A549 (cell line): ENCODE measurements around the gene DDR2. TPM values are rescaled to one million over a fixed set of nuclear protein-coding genes. Genes with fewer than 3 reads are reported as not detected.

ENCODE experiments used
- ATAC-seq, 2 experiments: fragments of 200-7000 bp in 1 of 2; fragments of >200 bp in 1 of 2; cut with Nextera tagmentation in 1 of 2; cut with Tn5 transposase in 1 of 2; 3 replicates each; pipeline versions ENCODE4 v1.8.0 to v1.9.1; 2018 to 2020; ENCODE audit warnings: mild to moderate bottlenecking in 1 of 2, moderate library complexity in 1 of 2
- CTCF ChIA-PET: fragments of 300-600 bp; sonication (Branson Sonifier 250); formaldehyde crosslinking; extraction: SDS; loops from one replicate; lab custom pipeline; 2021; ENCODE audit warnings: antibody characterized with exemption, inconsistent platforms; lab: Yijun Ruan, JAX
- POLR2A ChIA-PET: fragments of 350-600 bp; formaldehyde crosslinking; extraction: SDS; loops from one replicate; lab custom pipeline; 2021; ENCODE audit warnings: antibody characterized with exemption, inconsistent platforms; lab: Yijun Ruan, JAX
- DNase-seq, 2 experiments: peaks; one replicate each; pipeline versions ENCODE4 v3.0.0 to v3.0.0-alpha.2; 2011 to 2016; ENCODE audit warnings: low read depth in 1 of 2, low spot score in 1 of 2
- FAIRE-seq: peaks from 2 replicates; lab custom pipeline; 2011; peaks lifted over from hg19 to GRCh38; lab: Jason Lieb, UNC
- H3K27ac ChIP-seq, 2 experiments: fragments of >200 bp; sonication (Bioruptor Twin); formaldehyde crosslinking; 3 replicates each; pipeline ENCODE4 v1.5.1; 2016 to 2017
- H3K4me1 ChIP-seq: fragments of >200 bp; sonication (Bioruptor Twin); formaldehyde crosslinking; 3 replicates; pipeline ENCODE4 v1.6.1; 2016
- H3K4me2 ChIP-seq: fragments of >200 bp; sonication (Bioruptor Twin); formaldehyde crosslinking; 3 replicates; pipeline ENCODE4 v1.6.1; 2016
- H3K4me3 ChIP-seq: fragments of >200 bp; sonication (Bioruptor Twin); formaldehyde crosslinking; 3 replicates; pipeline ENCODE4 v1.5.1; 2016
- H3K9me3 ChIP-seq: fragments of >200 bp; sonication (Bioruptor Twin); formaldehyde crosslinking; 3 replicates; pipeline ENCODE4 v1.6.1; 2016
- ATOH8 ChIP-seq: fragments of 250-450 bp; sonication (Bioruptor Pico); IDR thresholded peaks from 2 replicates; pipeline ENCODE4 v1.5.0; 2020; ENCODE audit warnings: low read depth, mild to moderate bottlenecking, moderate library complexity
- CBX8 ChIP-seq: fragments of 200-600 bp; sonication (generic); IDR thresholded peaks from 2 replicates; pipeline ENCODE4 v1.6.1; 2016
- CHD2 ChIP-seq: fragments of 150-350 bp; IDR thresholded peaks from 2 replicates; pipeline ENCODE4 v1.6.1; 2014; ENCODE audit warnings: low read length; ENCODE audit not compliant: partially characterized antibody
- EP300 ChIP-seq, 2 experiments: fragments of >200 bp; sonication (Bioruptor Twin); formaldehyde crosslinking; IDR thresholded peaks; 2 replicates in 1 of 2; 3 replicates in 1 of 2; pipeline ENCODE4 v1.6.1; 2016 to 2017
- FOSL2 ChIP-seq, 2 experiments: fragments of 450-650 bp in 1 of 2; fragments of >200 bp in 1 of 2; sonication (Bioruptor Twin) in 1 of 2; formaldehyde crosslinking; IDR thresholded peaks; 2 replicates each; pipeline versions ENCODE4 v1.5.0 to v1.6.1; 2016 to 2020; ENCODE audit warnings: mild to moderate bottlenecking in 1 of 2, moderate library complexity in 1 of 2
- HMGXB4 ChIP-seq: fragments of 250-450 bp; sonication (Bioruptor Pico); IDR thresholded peaks from 2 replicates; pipeline ENCODE4 v1.5.0; 2021; ENCODE audit warnings: mild to moderate bottlenecking, moderate library complexity, borderline replicate concordance
- HOXB13 ChIP-seq: fragments of 250-450 bp; sonication (Bioruptor Pico); IDR thresholded peaks from 2 replicates; pipeline ENCODE4 v1.5.0; 2020; ENCODE audit warnings: low read depth, mild to moderate bottlenecking, moderate library complexity
- HOXB5 ChIP-seq: fragments of 250-450 bp; sonication (Bioruptor Pico); IDR thresholded peaks from 2 replicates; pipeline ENCODE4 v1.5.0; 2020; ENCODE audit warnings: mild to moderate bottlenecking, moderate library complexity
- JUNB ChIP-seq: fragments of >200 bp; sonication (Bioruptor Twin); formaldehyde crosslinking; IDR thresholded peaks from 2 replicates; pipeline ENCODE4 v1.6.1; 2016
- KDM1A ChIP-seq: fragments of 200-600 bp; sonication (generic); IDR thresholded peaks from 2 replicates; pipeline ENCODE4 v1.6.1; 2016; ENCODE audit warnings: low read depth, mild to moderate bottlenecking
- KDM5A ChIP-seq: fragments of 200-600 bp; sonication (generic); IDR thresholded peaks from 2 replicates; pipeline ENCODE4 v1.6.1; 2016; ENCODE audit warnings: antibody characterized with exemption, mild to moderate bottlenecking
- MAFK ChIP-seq: fragments of 450-650 bp; IDR thresholded peaks from 2 replicates; pipeline ENCODE4 v1.6.1; 2014; ENCODE audit not compliant: partially characterized antibody
- MAX ChIP-seq: IDR thresholded peaks from 2 replicates; pipeline ENCODE4 v1.6.1; 2012
- MYC ChIP-seq: IDR thresholded peaks from 2 replicates; pipeline ENCODE4 v1.6.1; 2012; ENCODE audit warnings: mild to moderate bottlenecking, inconsistent platforms, low read length, improper control_type of control experiment, borderline replicate concordance
- NFE2L2 ChIP-seq: fragments of 150-350 bp; conservative IDR thresholded peaks from 2 replicates; pipeline ENCODE4 v1.6.1; 2014; ENCODE audit warnings: low read length
- NPAS2 ChIP-seq: fragments of 250-450 bp; sonication (Bioruptor Pico); IDR thresholded peaks from 2 replicates; pipeline ENCODE4 v1.8.0; 2022; ENCODE audit warnings: mild to moderate bottlenecking, moderate library complexity, borderline replicate concordance
- NR3C1 ChIP-seq: fragments of >200 bp; sonication (Bioruptor Twin); formaldehyde crosslinking; IDR thresholded peaks from 3 replicates; pipeline ENCODE4 v1.6.1; 2017
- PBX3 ChIP-seq: IDR thresholded peaks from 2 replicates; pipeline ENCODE4 v1.6.1; 2012
- PHF8 ChIP-seq: fragments of 200-600 bp; sonication (generic); IDR thresholded peaks from 2 replicates; pipeline ENCODE4 v1.6.1; 2016; ENCODE audit warnings: low read depth, mild to moderate bottlenecking, antibody characterized with exemption, moderate library complexity, borderline replicate concordance
- POLR2AphosphoS2 ChIP-seq: conservative IDR thresholded peaks from 2 replicates; pipeline ENCODE4 v1.6.1; 2012; ENCODE audit warnings: low read length, improper control_type of control experiment, inconsistent platforms
- RAD21 ChIP-seq, 2 experiments: fragments of >200 bp in 1 of 2; sonication (Bioruptor Twin) in 1 of 2; formaldehyde crosslinking in 1 of 2; IDR thresholded peaks in 1 of 2; conservative IDR thresholded peaks in 1 of 2; 2 replicates in 1 of 2; 3 replicates in 1 of 2; pipeline ENCODE4 v1.6.1; 2012 to 2018; ENCODE audit warnings: inconsistent platforms in 1 of 2
- RCOR1 ChIP-seq: fragments of 150-350 bp; IDR thresholded peaks from 2 replicates; pipeline ENCODE4 v1.6.1; 2014; ENCODE audit warnings: antibody characterized with exemption, low read length, low read depth
- ZC3H11A ChIP-seq: fragments of 450-650 bp; IDR thresholded peaks from 2 replicates; pipeline ENCODE4 v1.6.1; 2014; ENCODE audit warnings: antibody characterized with exemption, mild to moderate bottlenecking
- ZNF302 ChIP-seq: fragments of 250-450 bp; sonication (Bioruptor Pico); IDR thresholded peaks from 2 replicates; pipeline ENCODE4 v1.9.0; 2021; ENCODE audit warnings: inconsistent platforms, mild to moderate bottlenecking, moderate library complexity
- ZSCAN20 ChIP-seq: fragments of 250-450 bp; sonication (Bioruptor Pico); IDR thresholded peaks from 2 replicates; pipeline ENCODE4 v1.8.0; 2022; ENCODE audit warnings: mild to moderate bottlenecking, moderate library complexity
- WGBS: methylation state at CpG from one replicate; pipeline ENCODE4 v1.1.6; 2017; ENCODE audit errors: missing lambda C conversion rate; 5-methylcytosine and 5-hydroxymethylcytosine counted together
- polyA plus RNA-seq, 4 experiments: library from polyadenylated mRNA; depleted of rRNA in 3 of 4; stranded (reverse); fragments of >200 nt; fragmentation: RNase III in 1 of 4; extraction: RNeasy Plus Mini Kit Qiagen cat#74134 plus additional on column Dnase treatment in 1 of 4; gene quantifications; 2 replicates in 3 of 4; 3 replicates in 1 of 4; pipeline ENCODE4 v1.2.3, GENCODE V29; 2011 to 2017

The DDR2 gene
- polyA plus RNA-seq, 2 of the 4 experiments (the other 2 are of a cell fraction): 0.14 to 0.49 TPM

- TF ChIP-seq HMGXB4 (CRISPR knock-in tag) (no peak), RAD21 (conservative IDR thresholded peaks at IDR 0.05 in 1 of 2, IDR thresholded peaks at IDR 0.05 in 1 of 2) (no peak)
These were observed 85.4 kb downstream of the DDR2 start (continued) for GRCh38 chr1:162717548-162718184.

- DNase-seq: no peak
- no peak overlapping the region for H3K4me2 ChIP-seq
- H3K4me1 ChIP-seq: no peaks in the 10 kb centered on the region
- TF ChIP-seq ZSCAN20 (CRISPR knock-in tag): no peak
- no peak for TF ChIP-seq ATOH8 (CRISPR knock-in tag)
- no peak for TF ChIP-seq ZC3H11A
- TF ChIP-seq, all 56 proteins: peak for 0
- no peaks in the 10 kb centered on the region for H3K9me3 ChIP-seq
- ATAC-seq (no peak), FAIRE-seq (no peak)
- H3K4me3 ChIP-seq: no peak overlapping the region
- CTCF ChIA-PET: no interaction called here
- H3K27ac ChIP-seq: no peak overlapping the region
- POLR2A ChIA-PET: no interaction called here
- WGBS: 5% methylated on average over 1 of the region's 1 CpG
These were observed 87.4 kb downstream of the DDR2 start for GRCh38 chr1:162719678-162720077.

GRCh38 chr1:162720996-162721395 lies 88.7 kb downstream of the DDR2 start:
- Histone ChIP-seq H3K4me1 (no peaks in the 10 kb centered on the region), H3K4me3 (no peak overlapping the region), H3K27ac (no peak overlapping the region), H3K9me3 (no peaks in the 10 kb centered on the region), H3K4me2 (no peak overlapping the region)
- CTCF ChIA-PET: interaction anchor here (1.3 kb wide), 1 partner anchor 14 kb away, joined by 4 read pairs; no protein-coding TSS in a partner anchor
- no peak for DNase-seq
- TF ChIP-seq ZC3H11A: no peak
- TF ChIP-seq HOXB13 (CRISPR knock-in tag): no peak
- TF ChIP-seq EP300 (IDR thresholded peaks at IDR 0.05): no peak
- no peak for TF ChIP-seq MAFK
- TF ChIP-seq MAX: no peak
- TF ChIP-seq RAD21 (conservative IDR thresholded peaks at IDR 0.05 in 1 of 2, IDR thresholded peaks at IDR 0.05 in 1 of 2): no peak
- TF ChIP-seq ZNF302: no peak
- TF ChIP-seq JUNB: no peak
- no peak for TF ChIP-seq POLR2AphosphoS2
- TF ChIP-seq CBX8: no peak
- no peak for TF ChIP-seq NFE2L2
- no peak for TF ChIP-seq HOXB5 (CRISPR knock-in tag)
- TF ChIP-seq NR3C1: no peak
- TF ChIP-seq CHD2: no peak
- WGBS: 6% methylated on average over 1 of the region's 1 CpG
- POLR2A ChIA-PET: no interaction called here
- ATAC-seq: no peak
- FAIRE-seq: no peak

GRCh38 chr1:162721471-162721870 lies 89.2 kb downstream of the DDR2 start:
- ChIA-PET POLR2A (no interaction called here), CTCF (interaction anchor here (1.3 kb wide), 1 partner anchor 14 kb away, joined by 4 read pairs; no protein-coding TSS in a partner anchor)
- H3K9me3 ChIP-seq: no peaks in the 10 kb centered on the region
- no peaks in the 10 kb centered on the region for H3K4me1 ChIP-seq
- no peak overlapping the region for H3K27ac ChIP-seq
- no peak overlapping the region for H3K4me2 ChIP-seq
- no peak for ATAC-seq
- no peak for TF ChIP-seq RCOR1
- TF ChIP-seq FOSL2 (IDR thresholded peaks at IDR 0.05): no peak
- TF ChIP-seq FOSL2 (CRISPR knock-in tag; IDR thresholded peaks at IDR 0.05): no peak
- TF ChIP-seq NPAS2 (CRISPR knock-in tag): no peak
- TF ChIP-seq PBX3: no peak
- TF ChIP-seq PHF8: no peak
- TF ChIP-seq KDM5A: no peak
- no peak for TF ChIP-seq ATOH8 (CRISPR knock-in tag)
- TF ChIP-seq KDM1A: no peak
- no peak for TF ChIP-seq MYC
- TF ChIP-seq ZNF302: no peak
- TF ChIP-seq MAFK: no peak
- H3K4me3 ChIP-seq: no peak overlapping the region
- DNase-seq: no peak
- FAIRE-seq: no peak
